NT2/D1 (cell line): Measurements from ENCODE around the gene SETD7.

Source experiments
- SUZ12 ChIP-seq: IDR thresholded peaks from 2 replicates; pipeline ENCODE4 v1.6.1; 2011; ENCODE audit not compliant: insufficient read length, insufficient read depth; ENCODE audit errors: extremely low read depth
- ZNF274 ChIP-seq: IDR thresholded peaks from 2 replicates; pipeline ENCODE4 v1.6.1; 2011; ENCODE audit warnings: mild to moderate bottlenecking, low read depth, low read length

GRCh38 chr4:139506774-139507173, 49.2 kb downstream of the SETD7 start:
- TF ChIP-seq SUZ12 (no peak), ZNF274 (no peak)
